Osteoblast (primary cell): ENCODE results near the gene OGA. TPM values are rescaled to one million over a fixed set of nuclear protein-coding genes. Genes with fewer than 3 reads are reported as not detected.

Source experiments
- DNase-seq: peaks from one replicate; pipeline ENCODE4 v3.0.0; 2011; ENCODE audit warnings: low spot score, mixed read lengths; ENCODE audit not compliant: insufficient read length; ENCODE audit errors: missing footprints
- H2AFZ ChIP-seq: 2 replicates; pipeline ENCODE4 v1.6.0; 2011; ENCODE audit warnings: mild to moderate bottlenecking, low read length
- H3K27ac ChIP-seq: 2 replicates; pipeline ENCODE4 v1.5.1; 2011; ENCODE audit warnings: mild to moderate bottlenecking, low read depth, low read length, moderate library complexity
- H3K27me3 ChIP-seq: 2 replicates; pipeline ENCODE4 v1.6.0; 2012; ENCODE audit warnings: mild to moderate bottlenecking, control low read depth, inconsistent platforms, low read length, moderate library complexity; ENCODE audit not compliant: insufficient read depth
- H3K36me3 ChIP-seq: 2 replicates; pipeline ENCODE4 v1.5.1; 2011; ENCODE audit warnings: mild to moderate bottlenecking, low read length, control low read depth, moderate library complexity; ENCODE audit not compliant: insufficient read depth
- H3K4me1 ChIP-seq: 2 replicates; pipeline ENCODE4 v1.5.1; 2011; ENCODE audit warnings: mild to moderate bottlenecking, low read length, control low read depth, moderate library complexity; ENCODE audit not compliant: insufficient read depth
- H3K4me2 ChIP-seq: 2 replicates; pipeline ENCODE4 v1.6.0; 2011; ENCODE audit warnings: mild to moderate bottlenecking, low read length; ENCODE audit not compliant: insufficient read depth
- H3K4me3 ChIP-seq: fragments of 200-600 bp; sonication (generic); 3 replicates; pipeline ENCODE4 v1.5.1; 2012; ENCODE audit warnings: mild to moderate bottlenecking, low read length, inconsistent platforms; ENCODE audit not compliant: insufficient read depth
- H3K79me2 ChIP-seq: 2 replicates; pipeline ENCODE4 v1.6.0; 2012; ENCODE audit warnings: mild to moderate bottlenecking, low read length, control low read depth, inconsistent platforms; ENCODE audit not compliant: insufficient read depth
- H3K9me3 ChIP-seq: 2 replicates; pipeline ENCODE4 v1.5.1; 2011; ENCODE audit warnings: low read depth, low read length, control low read depth
- H4K20me1 ChIP-seq: 2 replicates; pipeline ENCODE4 v1.6.0; 2012; ENCODE audit warnings: mild to moderate bottlenecking, low read length, control low read depth; ENCODE audit not compliant: insufficient read depth
- CTCF ChIP-seq: IDR thresholded peaks from 2 replicates; pipeline ENCODE4 v1.5.1; 2011; ENCODE audit warnings: mild to moderate bottlenecking, low read depth, low read length, moderate library complexity; ENCODE audit errors: extremely low read depth
- total RNA-seq: library from RNA; depleted of rRNA; stranded (reverse); fragments of >200 nt; gene quantifications from 2 replicates; pipeline ENCODE4 v1.2.3, GENCODE V29; 2012

OGA gene
- total RNA-seq, 1 donor: 121 TPM

- no peaks in the 10 kb centered on the region for H3K79me2 ChIP-seq
- H3K4me2 ChIP-seq: no peak overlapping the region
- H3K36me3 ChIP-seq: no peaks in the 10 kb centered on the region
- no peaks in the 10 kb centered on the region for H3K27me3 ChIP-seq
- no peaks in the 10 kb centered on the region for H3K9me3 ChIP-seq
- DNase-seq: peak; percentile 18
- no peak overlapping the region for H3K4me3 ChIP-seq
- peaks cover 16% of the 10 kb centered on the region for H3K4me1 ChIP-seq
- no peak overlapping the region for H3K27ac ChIP-seq
- TF ChIP-seq CTCF: no peak
- H4K20me1 ChIP-seq: peaks cover 18% of the 10 kb centered on the region
- H2AFZ ChIP-seq: no peak overlapping the region
Measured at GRCh38 chr10:101834341-101834740, 16.1 kb upstream of the OGA start.

- Histone ChIP-seq H3K4me1 (peaks cover 16% of the 10 kb centered on the region), H3K27me3 (no peaks in the 10 kb centered on the region), H3K4me2 (no peak overlapping the region), H3K27ac (no peak overlapping the region), H4K20me1 (peaks cover 9% of the 10 kb centered on the region), H3K79me2 (no peaks in the 10 kb centered on the region), H2AFZ (no peak overlapping the region), H3K9me3 (no peaks in the 10 kb centered on the region), H3K4me3 (no peak overlapping the region), H3K36me3 (no peaks in the 10 kb centered on the region)
- no peak for TF ChIP-seq CTCF
- no peak for DNase-seq
Measured at GRCh38 chr10:101833466-101833865, 15.2 kb upstream of the OGA start.

GRCh38 chr10:101832325-101832771, 14.1 kb upstream of the OGA start:
- Histone ChIP-seq H3K4me2 (no peak overlapping the region), H4K20me1 (peaks cover 7% of the 10 kb centered on the region), H3K27ac (no peak overlapping the region), H3K36me3 (no peaks in the 10 kb centered on the region), H3K4me1 (peaks cover 16% of the 10 kb centered on the region), H2AFZ (no peak overlapping the region), H3K9me3 (no peaks in the 10 kb centered on the region), H3K4me3 (no peak overlapping the region), H3K79me2 (no peaks in the 10 kb centered on the region), H3K27me3 (no peaks in the 10 kb centered on the region)
- TF ChIP-seq CTCF: no peak
- no peak for DNase-seq

- peak overlapping the region; percentile 95 for H3K4me2 ChIP-seq
- peak overlapping the region; percentile 50 for H3K27ac ChIP-seq
- no peak for TF ChIP-seq CTCF
- no peaks in the 10 kb centered on the region for H3K9me3 ChIP-seq
- peaks cover 7% of the 10 kb centered on the region for H4K20me1 ChIP-seq
- H3K4me3 ChIP-seq: peak overlapping the region; percentile 79
- H2AFZ ChIP-seq: peak overlapping the region; percentile 89
- H3K27me3 ChIP-seq: no peaks in the 10 kb centered on the region
- peaks cover 16% of the 10 kb centered on the region for H3K4me1 ChIP-seq
- H3K79me2 ChIP-seq: no peaks in the 10 kb centered on the region
- H3K36me3 ChIP-seq: no peaks in the 10 kb centered on the region
- DNase-seq: peak; percentile 37
Measured at GRCh38 chr10:101831169-101831811, 13.0 kb upstream of the OGA start.
